Transverse colon (tissue), 3 donors: ENCODE results near the gene NPFFR2.

Experiments
- EP300 ChIP-seq: sonication (generic); formaldehyde crosslinking; IDR thresholded peaks from one replicate; pipeline ENCODE4 v1.6.1; 2017; ENCODE audit warnings: antibody characterized with exemption, low read depth
- POLR2A ChIP-seq: fragments of 450-650 bp; IDR thresholded peaks from one replicate; pipeline ENCODE4 v1.6.1; 2016; ENCODE audit warnings: antibody characterized with exemption, mild to moderate bottlenecking, moderate library complexity
- TF ChIP-seq, protein P1 (sequence below), 5 experiments: fragments of 200-600 bp in 3 of 5; fragments of 450-650 bp in 2 of 5; sonication (generic) in 3 of 5; IDR thresholded peaks; 1 replicate in 2 of 5; 2 replicates in 3 of 5; pipeline ENCODE4 v1.5.1; 2016 to 2017; ENCODE audit warnings: antibody characterized with exemption in 5 of 5, inconsistent platforms in 3 of 5, mild to moderate bottlenecking in 2 of 5, moderate library complexity in 1 of 5

DNA sequence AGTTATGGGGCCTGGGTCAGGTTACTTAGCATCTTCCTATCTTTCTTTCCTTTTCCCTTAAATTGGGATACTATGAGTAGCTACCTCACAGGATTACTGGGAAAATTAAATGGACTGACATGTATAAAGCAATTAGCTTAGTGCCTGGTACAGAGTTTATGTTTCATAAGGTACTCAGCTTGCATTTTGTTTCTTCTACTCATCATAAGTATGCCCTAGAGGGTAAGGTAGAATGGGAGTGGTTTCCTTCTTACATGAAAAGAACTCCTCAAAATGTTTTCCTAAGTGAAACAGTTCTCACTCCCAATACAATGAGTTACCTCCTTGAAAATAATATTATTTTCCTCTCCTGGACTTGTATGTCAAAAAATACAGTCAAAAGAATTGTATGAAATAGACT is 75.7 kb downstream of the NPFFR2 start:
- TF ChIP-seq, protein P1, sequence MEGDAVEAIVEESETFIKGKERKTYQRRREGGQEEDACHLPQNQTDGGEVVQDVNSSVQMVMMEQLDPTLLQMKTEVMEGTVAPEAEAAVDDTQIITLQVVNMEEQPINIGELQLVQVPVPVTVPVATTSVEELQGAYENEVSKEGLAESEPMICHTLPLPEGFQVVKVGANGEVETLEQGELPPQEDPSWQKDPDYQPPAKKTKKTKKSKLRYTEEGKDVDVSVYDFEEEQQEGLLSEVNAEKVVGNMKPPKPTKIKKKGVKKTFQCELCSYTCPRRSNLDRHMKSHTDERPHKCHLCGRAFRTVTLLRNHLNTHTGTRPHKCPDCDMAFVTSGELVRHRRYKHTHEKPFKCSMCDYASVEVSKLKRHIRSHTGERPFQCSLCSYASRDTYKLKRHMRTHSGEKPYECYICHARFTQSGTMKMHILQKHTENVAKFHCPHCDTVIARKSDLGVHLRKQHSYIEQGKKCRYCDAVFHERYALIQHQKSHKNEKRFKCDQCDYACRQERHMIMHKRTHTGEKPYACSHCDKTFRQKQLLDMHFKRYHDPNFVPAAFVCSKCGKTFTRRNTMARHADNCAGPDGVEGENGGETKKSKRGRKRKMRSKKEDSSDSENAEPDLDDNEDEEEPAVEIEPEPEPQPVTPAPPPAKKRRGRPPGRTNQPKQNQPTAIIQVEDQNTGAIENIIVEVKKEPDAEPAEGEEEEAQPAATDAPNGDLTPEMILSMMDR (IDR thresholded peaks at IDR 0.05) = no peak
- TF ChIP-seq POLR2A = no peak
- TF ChIP-seq EP300 = no peak
